GM21360 (cell line): ENCODE data around the gene CAMTA1.

Source experiments
- ATAC-seq: cut with Tn5 transposase; IDR thresholded peaks from one replicate; pipeline ENCODE4 v1.9.1; 2021; ENCODE audit warnings: mild to moderate bottlenecking, moderate library complexity; ENCODE audit not compliant: unreplicated experiment

The CAMTA1 gene

DNA sequence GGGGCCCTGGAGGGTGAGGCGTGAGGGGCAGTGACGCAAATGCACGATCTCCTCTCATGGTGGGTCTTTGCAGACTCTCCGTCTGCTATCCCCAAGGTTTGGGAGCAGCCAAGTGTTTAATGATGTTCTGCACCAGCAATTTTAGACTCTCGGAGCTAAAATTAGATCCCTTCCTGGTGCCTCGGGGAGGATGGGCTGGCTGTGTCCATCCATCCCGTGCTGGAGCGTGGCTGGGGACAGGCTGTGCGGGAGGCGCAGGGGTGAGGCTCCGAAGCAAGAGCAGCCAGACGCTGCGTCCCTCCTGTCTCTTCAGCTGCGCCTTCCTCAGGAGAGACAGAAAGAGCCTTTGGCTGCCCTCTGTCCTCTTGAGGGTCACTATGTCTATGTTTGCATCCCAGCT, 387.6 kb downstream of the CAMTA1 start:
- ATAC-seq, result no peak

DNA sequence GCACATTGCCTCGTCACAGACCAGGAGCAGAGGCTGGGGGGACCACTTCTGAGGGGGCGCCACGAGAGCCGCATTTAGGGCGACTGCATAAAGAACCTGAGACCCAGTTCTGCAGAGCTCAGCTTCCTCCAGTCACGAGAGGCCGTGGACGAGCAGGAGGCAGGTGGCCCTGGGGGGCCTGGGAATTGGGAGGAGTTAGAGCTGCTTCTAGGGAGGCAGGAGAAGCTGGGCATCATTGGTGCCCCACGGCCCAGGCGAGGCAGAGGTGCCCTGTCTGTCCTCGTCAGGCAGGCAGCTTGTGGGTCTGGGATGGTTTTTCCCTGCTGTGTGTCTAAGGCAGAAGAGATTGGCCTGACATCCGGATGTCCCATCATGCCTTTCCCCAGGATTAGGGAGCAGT, 389.3 kb downstream of the CAMTA1 start:
- ATAC-seq, result no peak

DNA sequence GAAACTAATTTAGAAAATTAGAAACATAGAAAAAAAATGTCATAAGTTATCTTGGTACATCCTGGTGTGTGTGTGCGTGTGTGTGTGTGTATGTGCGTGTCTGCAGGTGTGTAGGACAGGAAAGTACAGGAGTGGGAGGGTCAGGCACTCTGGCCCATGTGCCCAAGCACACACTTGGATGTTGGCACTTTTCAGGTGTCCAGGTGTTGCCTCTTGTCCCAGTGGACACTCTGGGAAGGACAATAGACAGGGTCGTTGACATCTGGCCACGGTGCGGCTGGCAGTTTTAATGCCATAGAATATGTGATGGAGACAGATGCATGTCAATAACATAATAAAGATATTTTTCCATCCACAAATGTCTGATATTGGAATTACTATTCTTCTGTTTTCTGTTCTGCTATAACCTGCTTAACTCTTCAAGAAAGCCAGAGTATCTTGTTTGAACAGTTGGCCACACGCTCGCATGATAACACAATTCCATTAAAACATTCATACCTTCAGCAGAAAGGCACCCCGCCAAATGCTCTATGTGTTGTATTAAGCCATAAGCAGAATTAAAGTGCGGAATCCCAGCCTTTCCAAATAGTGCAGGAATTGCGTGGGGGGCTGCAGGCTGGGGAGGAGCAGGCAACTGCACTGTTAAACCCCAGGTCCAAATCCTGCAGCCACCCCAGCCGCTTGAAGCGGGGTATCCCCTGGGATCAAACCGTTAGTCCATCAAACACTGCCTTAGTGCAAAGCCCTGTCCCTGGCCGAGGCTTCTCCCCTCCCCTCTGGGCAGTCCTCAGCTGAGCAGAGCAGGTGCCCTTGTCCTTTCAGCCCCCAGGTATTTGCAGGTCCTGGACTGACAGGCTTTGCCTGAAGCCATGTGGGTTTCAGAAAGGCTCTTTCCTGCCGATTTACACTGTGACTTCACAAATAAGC, 390.0 kb downstream of the CAMTA1 start:
- no peak for ATAC-seq

- ATAC-seq, result no peak
Measured at GRCh38 chr1:7177021-7177420, 391.8 kb downstream of the CAMTA1 start.

- ATAC-seq, result no peak
Measured at GRCh38 chr1:7177438-7178146, 392.3 kb downstream of the CAMTA1 start.

GRCh38 chr1:7178336-7178735, 393.1 kb downstream of the CAMTA1 start:
- no peak for ATAC-seq

DNA sequence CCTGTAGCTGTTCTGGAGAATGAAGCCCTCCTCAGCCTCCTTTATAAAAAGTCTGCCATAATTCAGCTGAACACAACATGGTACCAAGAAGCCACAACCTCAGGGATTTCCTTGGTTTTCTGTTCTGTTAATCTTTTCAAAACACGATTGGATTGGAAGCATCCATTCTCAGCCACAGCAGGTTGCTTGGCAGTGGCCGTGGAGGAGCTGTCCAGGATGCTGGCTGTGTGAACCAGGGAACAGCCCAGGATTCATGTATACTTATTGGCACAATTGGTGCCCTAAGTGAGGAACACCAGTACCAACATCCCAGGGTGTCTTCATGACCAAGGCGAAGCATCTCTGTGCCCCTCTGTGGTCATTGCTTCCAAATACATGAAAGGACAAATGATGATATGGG, 393.5 kb downstream of the CAMTA1 start:
- no peak for ATAC-seq

- ATAC-seq, result no peak
Measured at GRCh38 chr1:7185721-7186120, 400.5 kb downstream of the CAMTA1 start.

DNA sequence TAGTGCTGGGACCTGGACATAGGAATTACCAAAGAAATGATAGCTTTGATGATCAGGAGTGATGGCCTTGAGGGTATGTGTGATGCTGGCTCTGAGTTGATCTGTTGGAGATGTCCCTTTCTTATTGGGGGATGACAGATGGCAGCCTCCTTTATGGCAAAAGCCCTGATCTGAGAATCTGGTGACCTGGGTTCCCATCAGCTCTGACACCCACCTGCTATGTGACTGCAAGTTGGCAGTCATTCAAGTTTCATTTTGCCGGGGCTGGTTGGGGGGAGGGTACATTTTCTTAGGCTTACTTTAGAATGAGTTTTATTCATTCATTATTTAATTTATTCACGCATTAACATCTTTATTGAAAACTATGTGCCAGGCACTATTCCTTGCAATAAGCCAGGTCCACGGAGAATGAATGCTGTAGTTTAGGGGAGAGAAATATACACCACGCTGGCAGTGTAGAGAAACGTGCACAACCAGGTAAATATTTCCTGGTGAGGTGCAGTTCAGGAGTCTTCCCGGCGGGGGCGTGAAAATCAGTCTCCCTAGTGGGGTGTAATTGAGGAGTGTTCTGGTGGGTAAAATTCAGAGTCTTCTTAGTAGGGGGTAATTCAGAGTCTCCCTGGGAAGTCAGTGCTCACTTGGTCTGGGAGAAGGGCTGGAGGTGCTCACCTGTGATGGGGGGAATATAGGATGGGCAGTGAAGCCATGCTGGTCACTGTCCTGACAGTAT, 401.3 kb downstream of the CAMTA1 start:
- ATAC-seq, result no peak

- ATAC-seq, result no peak
Measured at GRCh38 chr1:7187112-7187493, 401.8 kb downstream of the CAMTA1 start.

- no peak for ATAC-seq
Measured at GRCh38 chr1:7190261-7190660, 405.0 kb downstream of the CAMTA1 start.

GRCh38 chr1:7192453-7192852, 407.2 kb downstream of the CAMTA1 start:
- no peak for ATAC-seq

DNA sequence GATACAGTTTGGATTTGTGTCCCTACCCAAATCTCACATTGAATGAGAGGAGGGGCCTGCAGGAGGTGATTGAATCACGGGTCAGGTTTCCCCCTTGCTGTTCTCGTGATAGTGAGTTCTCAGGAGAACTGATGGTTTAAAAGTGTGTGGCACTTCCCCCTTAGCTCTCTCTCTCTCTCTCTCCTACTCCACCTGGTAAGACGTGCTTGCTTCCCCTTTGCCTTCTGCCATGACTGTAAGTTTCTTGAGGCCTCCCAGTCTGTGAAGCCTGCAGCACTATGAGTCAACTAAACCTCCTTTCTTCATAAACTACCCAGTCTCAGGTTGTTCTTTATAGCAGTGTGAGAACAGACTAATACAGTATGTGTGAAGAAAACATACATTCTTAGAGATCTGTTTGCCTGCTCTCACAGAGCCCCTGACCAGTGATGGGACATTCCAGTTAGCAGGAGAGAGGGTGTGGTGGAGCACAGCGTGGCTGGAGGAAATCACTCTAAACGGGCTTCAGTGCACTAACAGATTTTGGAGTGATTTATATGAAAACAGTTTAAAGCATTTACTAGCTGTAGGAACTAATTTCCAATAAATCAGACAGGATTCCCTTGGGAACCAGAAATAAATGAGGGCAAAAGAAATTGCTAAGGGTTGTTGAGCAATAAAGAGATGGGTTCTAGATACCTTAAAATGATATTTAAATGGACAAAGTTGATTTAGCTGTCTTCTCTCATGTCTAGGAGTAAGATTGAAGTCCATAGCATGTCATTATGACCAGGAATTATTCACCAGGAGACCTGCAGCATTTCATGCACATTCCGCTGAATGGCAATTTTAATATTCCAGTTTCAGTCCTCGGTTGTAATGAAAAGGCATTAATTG, 411.0 kb downstream of the CAMTA1 start:
- ATAC-seq, result no peak

DNA sequence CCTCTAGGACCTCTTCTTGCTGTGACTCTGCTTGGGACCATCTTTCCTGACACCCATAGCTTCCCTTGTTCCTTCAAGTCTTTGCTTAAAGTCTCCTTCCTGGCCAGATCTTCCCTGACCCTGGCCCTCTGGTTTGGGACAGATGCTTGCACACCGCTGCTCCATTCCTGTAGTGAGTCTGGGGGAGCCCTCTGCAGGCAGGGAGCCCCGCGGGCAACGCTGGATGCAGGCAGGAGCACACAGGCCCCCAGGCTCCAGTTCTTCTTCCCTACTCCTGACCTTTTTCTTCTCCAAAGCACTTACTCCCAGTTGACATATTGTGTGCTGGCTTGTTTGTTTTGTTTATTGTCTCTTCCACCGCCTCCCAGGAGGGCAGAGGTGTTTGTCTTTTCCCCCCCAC, 413.4 kb downstream of the CAMTA1 start:
- ATAC-seq, result no peak

DNA sequence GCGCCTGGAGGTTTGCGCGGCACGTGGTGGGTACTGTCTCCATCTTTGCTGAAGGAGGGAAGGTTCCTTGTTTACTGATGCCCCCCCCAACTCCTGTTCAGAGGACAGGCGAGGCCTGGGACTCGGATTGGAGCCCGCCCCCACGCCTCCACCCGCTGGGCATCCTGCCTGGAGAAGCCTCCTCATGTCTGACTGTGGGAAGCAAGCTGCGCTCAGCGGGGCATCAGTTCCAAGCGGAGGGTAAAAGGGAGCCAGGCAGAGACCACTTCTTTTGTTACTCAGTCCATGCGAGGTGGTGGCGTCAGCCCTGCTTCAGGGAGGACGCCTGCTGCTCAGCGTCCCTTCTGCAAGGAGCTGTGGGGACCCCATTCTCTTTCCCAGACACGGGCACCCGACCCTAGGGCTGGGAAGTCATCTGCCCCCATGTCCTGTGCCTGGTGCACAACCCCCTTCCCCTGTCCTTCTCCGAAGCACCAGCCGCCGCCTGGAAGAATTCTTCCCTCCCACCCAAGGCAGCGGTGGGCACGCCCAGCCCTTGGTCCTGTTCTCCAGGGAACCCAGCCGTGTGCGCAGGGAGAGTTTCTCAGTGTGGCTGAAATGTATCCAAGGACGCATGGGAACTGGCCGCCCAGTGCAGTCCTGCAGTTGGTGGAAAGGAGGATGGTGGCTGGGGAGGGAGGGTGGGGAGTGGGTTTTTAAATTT, 414.0 kb downstream of the CAMTA1 start:
- ATAC-seq, result no peak

DNA sequence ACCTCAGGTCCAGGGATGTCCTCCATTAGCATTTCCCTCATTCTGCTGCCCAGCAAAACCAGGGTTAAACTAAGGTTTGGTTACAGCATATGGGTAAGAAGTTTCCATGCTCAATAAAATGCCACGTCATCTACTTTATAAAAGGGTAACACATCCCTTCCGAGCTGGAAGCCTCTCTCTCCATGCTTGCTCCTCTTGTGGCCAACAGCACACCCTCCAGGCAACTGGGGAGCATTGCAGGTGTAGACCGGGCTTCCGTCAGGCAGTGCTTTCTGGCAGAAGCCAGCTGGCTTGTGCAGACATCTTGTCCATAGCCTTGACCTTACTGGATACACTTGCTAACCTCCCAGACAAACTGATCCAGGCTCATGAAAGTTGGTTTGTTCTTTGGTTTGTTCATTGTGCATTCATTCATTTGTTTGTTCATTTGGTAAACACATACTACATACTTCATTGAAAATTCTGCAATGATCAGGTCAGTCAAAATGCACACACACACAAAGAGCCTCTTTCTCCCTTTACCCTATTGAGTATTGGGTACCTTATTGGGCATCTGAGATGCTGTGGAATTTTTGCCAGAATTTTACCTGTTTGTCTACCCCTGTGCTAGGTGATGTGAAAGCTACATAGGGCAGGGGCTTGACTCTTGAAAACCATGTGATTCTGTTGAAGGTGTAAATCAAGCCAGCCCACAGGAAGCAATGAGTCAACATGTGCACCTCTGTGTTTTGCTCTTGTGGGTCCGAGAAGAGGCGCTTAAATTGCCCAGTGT, 422.8 kb downstream of the CAMTA1 start:
- no peak for ATAC-seq

GRCh38 chr1:7208647-7209180, 423.5 kb downstream of the CAMTA1 start:
- ATAC-seq, result no peak

DNA sequence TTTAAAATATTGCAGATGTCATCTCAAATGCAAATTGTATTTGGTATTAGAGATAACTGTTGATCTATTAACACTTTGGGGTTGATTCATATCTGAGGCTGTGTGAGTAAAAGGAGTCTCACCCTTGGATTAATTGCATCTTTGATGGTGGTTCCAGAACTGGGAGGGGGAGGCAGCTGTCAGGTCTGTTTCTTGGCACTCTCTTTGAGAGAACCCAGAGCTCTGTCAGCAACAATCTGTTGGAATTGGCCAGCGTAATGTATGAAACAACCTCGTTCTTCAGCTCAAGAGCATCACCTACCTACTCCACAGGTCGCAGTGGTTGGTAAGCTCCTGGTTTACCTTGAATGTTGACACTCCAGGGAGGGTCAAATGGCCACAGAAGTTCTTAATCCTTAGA, 424.1 kb downstream of the CAMTA1 start:
- no peak for ATAC-seq

DNA sequence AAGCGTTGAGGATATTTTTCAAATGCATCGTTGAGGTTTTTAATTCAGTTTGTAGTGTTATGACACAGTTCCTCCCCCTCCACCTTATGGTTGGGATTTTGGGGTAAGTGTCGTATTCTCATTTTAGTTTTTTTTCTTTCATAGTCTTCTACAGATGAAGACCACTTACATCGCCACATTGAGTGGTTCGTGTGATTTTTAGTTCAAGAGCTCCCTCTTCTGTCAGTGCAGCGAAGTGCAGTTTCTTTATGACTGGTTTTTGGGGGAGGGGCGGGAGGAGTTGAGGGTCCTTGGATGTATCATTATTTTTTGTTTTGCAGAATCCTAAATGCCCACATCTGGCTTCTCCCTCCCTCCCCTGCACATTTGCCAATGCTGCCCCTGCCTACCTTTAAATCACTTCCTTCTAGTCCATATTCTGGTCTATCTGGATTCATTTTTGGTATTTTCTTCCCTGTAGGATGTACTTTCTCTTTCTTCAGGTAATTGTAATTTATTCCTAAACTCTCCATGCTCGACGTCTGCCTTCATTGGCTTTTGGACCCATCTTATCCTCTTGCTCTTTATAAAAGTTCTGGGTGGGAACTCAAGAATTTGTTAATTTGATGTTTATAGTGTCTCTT, 433.1 kb downstream of the CAMTA1 start:
- no peak for ATAC-seq
